H9 (cell line): ENCODE results near the gene CLEC19A. TPM values are rescaled to one million over a fixed set of nuclear protein-coding genes. Genes with fewer than 3 reads are reported as not detected.
A peak's percentile ranks its signal among the peaks of the same experiment; 100 is the strongest.

Experiments
- DNase-seq: peaks from one replicate; pipeline ENCODE4 v3.0.0-alpha.2; 2017
- H2AFZ ChIP-seq: one replicate; pipeline ENCODE4 v1.6.1; 2013; ENCODE audit warnings: mild to moderate bottlenecking, low read length, control low read depth, moderate library complexity
- H2AK5ac ChIP-seq: 2 replicates; pipeline ENCODE4 v1.6.1; 2013; ENCODE audit warnings: low read length, control low read depth, mixed read lengths; ENCODE audit not compliant: insufficient read length
- H2BK120ac ChIP-seq: one replicate; pipeline ENCODE4 v1.6.1; 2013; ENCODE audit warnings: low read depth, mild to moderate bottlenecking, low read length, control low read depth, inconsistent platforms; ENCODE audit not compliant: poor library complexity, severe bottlenecking
- H2BK12ac ChIP-seq: 2 replicates; pipeline ENCODE4 v1.6.1; 2013; ENCODE audit warnings: low read length, control low read depth, mixed read lengths, low read depth; ENCODE audit not compliant: insufficient read length
- H2BK15ac ChIP-seq: 2 replicates; pipeline ENCODE4 v1.6.1; 2013; ENCODE audit warnings: low read depth, low read length, control low read depth
- H2BK20ac ChIP-seq: one replicate; pipeline ENCODE4 v1.6.1; 2013; ENCODE audit warnings: low read depth, mild to moderate bottlenecking, low read length, control low read depth, inconsistent platforms; ENCODE audit not compliant: poor library complexity, severe bottlenecking
- H2BK5ac ChIP-seq: 2 replicates; pipeline ENCODE4 v1.6.1; 2013; ENCODE audit warnings: low read length, control low read depth, mixed read lengths; ENCODE audit not compliant: insufficient read length
- H3K14ac ChIP-seq: 2 replicates; pipeline ENCODE4 v1.6.1; 2013; ENCODE audit warnings: low read length, control low read depth; ENCODE audit not compliant: insufficient read depth
- H3K18ac ChIP-seq: 2 replicates; pipeline ENCODE4 v1.6.1; 2013; ENCODE audit warnings: low read depth, mild to moderate bottlenecking, mixed read lengths, low read length, control low read depth; ENCODE audit not compliant: insufficient read length
- H3K23ac ChIP-seq: 2 replicates; pipeline ENCODE4 v1.6.1; 2013; ENCODE audit warnings: low read length, control low read depth, mixed read lengths, low read depth; ENCODE audit not compliant: insufficient read length
- H3K23me2 ChIP-seq: 2 replicates; pipeline ENCODE4 v1.6.1; 2013; ENCODE audit warnings: low read depth, mild to moderate bottlenecking, mixed read lengths, low read length, control low read depth; ENCODE audit not compliant: insufficient read length, poor library complexity, severe bottlenecking
- H3K27ac ChIP-seq: 2 replicates; pipeline ENCODE4 v1.5.1; 2013; ENCODE audit warnings: low read length, control low read depth, mixed read lengths, low read depth; ENCODE audit not compliant: insufficient read length
- H3K27me3 ChIP-seq: 2 replicates; pipeline ENCODE4 v1.6.1; 2013; ENCODE audit warnings: low read length, control low read depth, inconsistent platforms; ENCODE audit not compliant: insufficient read depth
- H3K4ac ChIP-seq: 2 replicates; pipeline ENCODE4 v1.6.1; 2013; ENCODE audit warnings: low read depth, mild to moderate bottlenecking, control low read depth, inconsistent platforms, low read length, moderate library complexity
- H3K4me1 ChIP-seq: 2 replicates; pipeline ENCODE4 v1.6.1; 2013; ENCODE audit warnings: low read length, control low read depth, inconsistent platforms; ENCODE audit not compliant: insufficient read depth
- H3K4me2 ChIP-seq: 2 replicates; pipeline ENCODE4 v1.6.1; 2013; ENCODE audit warnings: low read length, control low read depth, mixed read lengths; ENCODE audit not compliant: insufficient read length, insufficient read depth
- H3K56ac ChIP-seq: 2 replicates; pipeline ENCODE4 v1.6.1; 2013; ENCODE audit warnings: low read depth, mild to moderate bottlenecking, mixed read lengths, low read length, control low read depth; ENCODE audit not compliant: insufficient read length
- H3K79me1 ChIP-seq: 2 replicates; pipeline ENCODE4 v1.6.1; 2013; ENCODE audit warnings: low read depth, mild to moderate bottlenecking, moderate library complexity, low read length, control low read depth, inconsistent platforms; ENCODE audit not compliant: insufficient read depth, poor library complexity, severe bottlenecking
- H3K79me2 ChIP-seq: 2 replicates; pipeline ENCODE4 v1.6.1; 2013; ENCODE audit warnings: low read length, control low read depth, inconsistent platforms; ENCODE audit not compliant: insufficient read depth
- H3K9ac ChIP-seq: 2 replicates; pipeline ENCODE4 v1.6.1; 2013; ENCODE audit warnings: low read length, control low read depth, mixed read lengths; ENCODE audit not compliant: insufficient read length; ENCODE audit errors: extremely low read depth
- H3K9me3 ChIP-seq: one replicate; pipeline ENCODE4 v1.6.1; 2013; ENCODE audit warnings: low read depth, low read length, inconsistent platforms; ENCODE audit not compliant: control insufficient read depth
- H3T11ph ChIP-seq: one replicate; pipeline ENCODE4 v1.6.1; 2013; ENCODE audit warnings: mild to moderate bottlenecking, low read length, control low read depth, inconsistent platforms
- H4K20me1 ChIP-seq: one replicate; pipeline ENCODE4 v1.6.1; 2013; ENCODE audit not compliant: control insufficient read depth, insufficient read length, insufficient read depth
- H4K5ac ChIP-seq: 2 replicates; pipeline ENCODE4 v1.6.1; 2013; ENCODE audit warnings: low read depth, mild to moderate bottlenecking, mixed read lengths, low read length, control low read depth; ENCODE audit not compliant: insufficient read length
- H4K8ac ChIP-seq: replicated peaks from 2 replicates; pipeline ENCODE4 v1.6.1; 2013; ENCODE audit warnings: low read length, control low read depth, mixed read lengths, low read depth; ENCODE audit not compliant: insufficient read length
- H4K91ac ChIP-seq: 2 replicates; pipeline ENCODE4 v1.6.1; 2013; ENCODE audit warnings: low read depth, mild to moderate bottlenecking, moderate library complexity, mixed read lengths, low read length, control low read depth; ENCODE audit not compliant: insufficient read length
- H3K27ac Mint-ChIP-seq, 3 experiments: 2 replicates in 2 of 3; 3 replicates in 1 of 3; pipeline ENCODE4 v1.8.0; 2020 to 2021; ENCODE audit warnings: mixed read lengths in 3 of 3, mild to moderate bottlenecking in 1 of 3, moderate library complexity in 1 of 3
- H3K27me3 Mint-ChIP-seq: 2 replicates; pipeline ENCODE4 v1.8.0; 2021; ENCODE audit warnings: low read depth, mild to moderate bottlenecking, moderate library complexity, mixed read lengths
- H3K36me3 Mint-ChIP-seq, 3 experiments: 2 replicates in 2 of 3; 3 replicates in 1 of 3; pipeline ENCODE4 v1.8.0; 2020 to 2021; ENCODE audit warnings: low read depth in 3 of 3, mixed read lengths in 3 of 3; ENCODE audit not compliant: insufficient read depth in 1 of 3
- H3K4me1 Mint-ChIP-seq, 2 experiments: 2 replicates each; pipeline ENCODE4 v1.8.0; 2020; ENCODE audit warnings: mixed read lengths in 2 of 2
- H3K4me3 Mint-ChIP-seq, 2 experiments: 2 replicates in 1 of 2; 3 replicates in 1 of 2; pipeline ENCODE4 v1.8.0; 2020 to 2021; ENCODE audit warnings: mild to moderate bottlenecking in 2 of 2, mixed read lengths in 2 of 2, moderate library complexity in 1 of 2
- H3K9me3 Mint-ChIP-seq, 2 experiments: 2 replicates in 1 of 2; 3 replicates in 1 of 2; pipeline ENCODE4 v1.8.0; 2020; ENCODE audit warnings: mild to moderate bottlenecking in 2 of 2, mixed read lengths in 2 of 2, moderate library complexity in 1 of 2
- WGBS: extraction: QIAGEN DNeasy Blood & Tissue Kit; methylation state at CpG from one replicate; pipeline ENCODE4 v1.1.7; 2013; ENCODE audit warnings: missing lambda C conversion rate, low lambda C conversion rate, mixed read lengths; ENCODE audit not compliant: insufficient read length; ENCODE audit errors: extremely low coverage; 5-methylcytosine and 5-hydroxymethylcytosine counted together
- total RNA-seq: library from RNA; stranded (reverse); gene quantifications from 2 replicates; pipeline ENCODE4 v1.2.1, GENCODE V29; 2021
- TF ChIP-seq, protein P1 (sequence below): fragments of 200-600 bp; sonication (generic); conservative IDR thresholded peaks from 3 replicates; pipeline ENCODE4 v1.8.0; 2021; ENCODE audit warnings: antibody characterized with exemption, mild to moderate bottlenecking

The CLEC19A gene
- total RNA-seq, 1 experiment from 2014 or later: not detected

DNA sequence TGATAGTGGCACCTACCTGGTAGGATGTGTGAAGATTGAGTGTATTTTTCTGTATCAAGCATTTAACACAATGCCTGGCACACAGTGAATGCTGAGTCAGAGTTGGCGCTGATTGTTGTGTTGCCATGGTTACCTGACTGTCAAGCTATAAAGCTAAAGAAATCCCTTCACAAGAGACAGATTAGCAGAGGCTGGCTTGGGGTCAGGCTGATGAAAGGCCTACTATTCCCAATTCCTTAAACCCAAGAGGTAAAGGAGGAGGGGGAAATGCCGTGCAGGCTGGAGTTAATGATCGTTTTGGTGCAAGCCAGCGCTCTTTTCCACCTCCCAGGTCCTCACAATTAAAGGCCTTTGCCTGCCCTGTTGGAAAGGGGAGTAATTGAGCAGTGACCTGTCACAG is 5.9 kb downstream of the CLEC19A start:
- Histone ChIP-seq H2BK12ac (peak overlapping the region; percentile 16), H3T11ph (no peak overlapping the region), H2BK5ac (no peak overlapping the region), H3K56ac (no peak overlapping the region), H3K9me3 (no peaks in the 10 kb centered on the region), H3K4ac (no peak overlapping the region), H3K27me3 (no peaks in the 10 kb centered on the region), H2BK20ac (no peak overlapping the region), H4K5ac (no peak overlapping the region), H4K91ac (no peak overlapping the region), H3K14ac (peak overlapping the region; percentile 85; the same call in 1 of the 2 replicates), H4K20me1 (no peaks in the 10 kb centered on the region), H3K18ac (peak overlapping the region; percentile 87), H3K23me2 (no peaks in the 10 kb centered on the region), H2AK5ac (no peak overlapping the region), H3K23ac (no peak overlapping the region), H3K79me2 (no peaks in the 10 kb centered on the region), H2BK120ac (no peak overlapping the region), H3K9ac (no peak overlapping the region), H3K27ac (no peak overlapping the region), H4K8ac (no peak overlapping the region), H3K4me1 (peaks cover 11% of the 10 kb centered on the region; the same call in 1 of the 2 replicates), H2BK15ac (no peak overlapping the region), H3K4me2 (no peak overlapping the region), H2AFZ (no peak overlapping the region), H3K79me1 (no peaks in the 10 kb centered on the region)
- Mint-ChIP-seq H3K4me1 (peaks cover 60 to 63% of the 10 kb centered on the region in 2 experiments), H3K27ac (peak overlapping the region; percentile 3 to 96 (median 86); a peak in 6 of 7 replicates), H3K36me3 (peaks cover 0 to 2% (median 0%) of the 10 kb centered on the region in 3 experiments; a peak in 2 of 7 replicates), H3K4me3 (no peak overlapping the region), H3K9me3 (peaks cover 3 to 5% of the 10 kb centered on the region in 2 experiments; a peak in 3 of 5 replicates), H3K27me3 (no peaks in the 10 kb centered on the region; the same call in 1 of the 2 replicates)
- TF ChIP-seq, protein P1, sequence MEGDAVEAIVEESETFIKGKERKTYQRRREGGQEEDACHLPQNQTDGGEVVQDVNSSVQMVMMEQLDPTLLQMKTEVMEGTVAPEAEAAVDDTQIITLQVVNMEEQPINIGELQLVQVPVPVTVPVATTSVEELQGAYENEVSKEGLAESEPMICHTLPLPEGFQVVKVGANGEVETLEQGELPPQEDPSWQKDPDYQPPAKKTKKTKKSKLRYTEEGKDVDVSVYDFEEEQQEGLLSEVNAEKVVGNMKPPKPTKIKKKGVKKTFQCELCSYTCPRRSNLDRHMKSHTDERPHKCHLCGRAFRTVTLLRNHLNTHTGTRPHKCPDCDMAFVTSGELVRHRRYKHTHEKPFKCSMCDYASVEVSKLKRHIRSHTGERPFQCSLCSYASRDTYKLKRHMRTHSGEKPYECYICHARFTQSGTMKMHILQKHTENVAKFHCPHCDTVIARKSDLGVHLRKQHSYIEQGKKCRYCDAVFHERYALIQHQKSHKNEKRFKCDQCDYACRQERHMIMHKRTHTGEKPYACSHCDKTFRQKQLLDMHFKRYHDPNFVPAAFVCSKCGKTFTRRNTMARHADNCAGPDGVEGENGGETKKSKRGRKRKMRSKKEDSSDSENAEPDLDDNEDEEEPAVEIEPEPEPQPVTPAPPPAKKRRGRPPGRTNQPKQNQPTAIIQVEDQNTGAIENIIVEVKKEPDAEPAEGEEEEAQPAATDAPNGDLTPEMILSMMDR: no peak
- WGBS: no CpG with 5 or more reads among the region's 4 CpGs
- DNase-seq: peak; percentile 57
